GM21786 (cell line): ENCODE measurements around the gene SDHAF1.

Experiments
- ATAC-seq: cut with Tn5 transposase; IDR thresholded peaks from one replicate; pipeline ENCODE4 v1.9.1; 2021; ENCODE audit not compliant: unreplicated experiment

The SDHAF1 gene

DNA sequence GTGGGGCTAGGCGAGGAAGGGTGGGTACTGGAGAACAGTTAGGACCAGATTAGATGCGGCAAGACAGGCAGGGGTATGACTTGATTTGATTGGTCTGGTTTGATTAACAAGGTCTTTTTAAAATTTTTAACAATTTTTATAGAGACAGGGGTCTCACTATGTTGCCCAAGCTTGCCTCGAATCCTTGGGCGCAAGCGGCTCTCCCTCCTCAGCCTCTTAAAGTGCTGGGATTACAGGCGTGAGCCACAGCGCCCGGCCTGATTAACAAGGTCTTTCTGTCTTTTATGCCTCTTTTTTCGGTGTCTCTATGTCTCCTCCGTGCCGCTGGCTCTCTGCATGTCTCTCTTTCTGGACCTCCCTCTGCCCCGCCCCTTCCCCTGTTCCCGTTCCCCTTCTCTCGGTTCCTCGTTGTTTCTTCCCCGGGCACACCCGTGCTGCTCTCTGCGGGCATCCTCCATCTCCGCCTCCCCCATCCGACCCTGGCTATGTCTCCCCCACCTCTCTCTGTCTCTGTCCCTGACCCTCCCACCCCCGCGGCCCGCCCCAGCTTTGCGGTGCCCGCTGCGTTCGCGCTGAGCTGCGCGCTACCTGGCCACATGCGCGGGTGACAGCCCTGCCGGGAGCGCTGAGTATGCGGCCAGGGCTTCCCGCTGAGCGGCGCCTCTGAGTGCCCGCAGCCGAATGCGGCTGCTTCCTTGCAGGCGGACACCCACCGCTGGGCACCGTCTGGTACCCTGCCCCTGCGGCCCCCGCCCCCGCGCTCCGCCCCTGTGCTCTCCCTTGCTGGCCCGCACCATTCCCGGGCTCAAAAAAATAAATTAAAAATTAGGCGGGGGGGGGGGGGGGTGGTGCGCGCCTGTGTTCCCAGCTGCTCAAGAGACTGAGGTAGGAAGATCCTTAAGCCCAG lies 8.1 kb upstream of the SDHAF1 start:
- ATAC-seq, result no peak

GRCh38 chr19:35987571-35987896 lies 7.5 kb upstream of the SDHAF1 start:
- no peak for ATAC-seq

GRCh38 chr19:35988824-35989223 lies 6.2 kb upstream of the SDHAF1 start:
- no peak for ATAC-seq

- ATAC-seq, result no peak
Measured at GRCh38 chr19:35990156-35990555, 4.8 kb upstream of the SDHAF1 start.

- no peak for ATAC-seq
Measured at GRCh38 chr19:35990771-35991730, 3.9 kb upstream of the SDHAF1 start.

DNA sequence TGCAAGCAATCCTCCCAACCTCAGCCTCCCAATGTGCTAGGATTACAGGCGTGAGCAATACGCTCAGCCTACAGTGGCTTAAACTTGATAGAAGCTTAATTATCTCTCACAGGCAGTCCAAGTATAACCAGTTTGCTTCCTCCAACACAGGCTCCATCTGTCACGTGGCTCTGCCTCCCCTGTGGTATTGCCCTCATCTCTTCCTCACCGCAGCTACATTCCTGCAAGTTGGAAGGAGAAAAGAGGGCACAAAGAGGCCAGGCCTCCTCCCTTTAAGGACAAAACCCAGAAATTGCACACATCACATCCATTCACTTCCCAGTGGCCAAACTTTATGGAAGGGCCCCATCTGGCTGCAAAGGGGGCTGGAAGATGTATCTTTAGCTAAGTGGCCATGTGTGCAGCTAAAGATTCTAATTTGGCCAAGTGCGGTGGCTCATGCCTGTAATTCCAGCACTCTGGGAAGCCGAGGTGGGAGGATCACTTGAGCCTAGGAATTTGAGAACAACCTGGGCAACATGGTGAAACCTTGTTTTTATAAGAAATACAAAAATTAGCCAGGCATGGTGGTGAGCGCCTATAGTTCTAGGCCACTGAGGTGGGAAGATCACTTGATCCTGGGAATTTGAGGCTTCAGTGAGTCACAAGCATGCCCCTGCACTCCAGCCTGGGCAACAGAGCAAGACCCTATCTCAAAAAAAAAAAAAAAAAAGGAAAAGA lies 3.1 kb upstream of the SDHAF1 start:
- ATAC-seq, result no peak

- ATAC-seq, result no peak
Measured at GRCh38 chr19:35992907-35993765, 1.9 kb upstream of the SDHAF1 start.

DNA sequence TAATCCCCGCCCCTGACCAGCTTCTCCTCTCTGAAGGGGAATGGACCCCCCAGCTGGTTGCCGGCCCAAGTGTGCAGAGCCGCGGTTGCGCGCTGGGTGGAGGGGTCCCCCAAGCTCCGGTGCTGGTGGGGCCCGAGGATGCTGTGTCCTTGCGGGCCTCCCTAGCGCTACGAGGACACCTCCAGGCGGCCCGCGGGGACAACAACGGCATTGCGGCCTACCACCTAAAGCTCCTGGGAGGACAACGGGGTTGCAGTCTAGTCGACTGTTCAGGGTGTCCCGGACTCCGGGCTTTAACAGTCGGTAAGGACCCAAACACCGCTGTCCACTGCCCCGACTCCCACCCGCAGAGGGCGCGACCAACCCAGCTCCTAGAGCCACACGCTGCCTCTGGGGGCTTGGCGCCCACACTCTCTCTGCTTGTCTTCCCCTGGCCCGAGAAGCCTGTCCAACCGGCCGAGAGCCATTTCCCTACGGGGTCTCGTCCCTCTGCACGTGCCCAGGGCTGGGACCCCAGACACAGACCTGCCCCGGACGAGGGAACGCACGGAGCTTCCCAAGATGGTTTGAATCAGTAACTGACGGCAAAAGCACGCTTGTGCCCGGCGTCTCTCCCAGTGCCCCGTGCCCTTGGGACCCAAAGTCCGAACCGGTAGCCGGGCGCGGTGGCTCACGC lies 927 bp upstream of the SDHAF1 start:
- ATAC-seq, result no peak

DNA sequence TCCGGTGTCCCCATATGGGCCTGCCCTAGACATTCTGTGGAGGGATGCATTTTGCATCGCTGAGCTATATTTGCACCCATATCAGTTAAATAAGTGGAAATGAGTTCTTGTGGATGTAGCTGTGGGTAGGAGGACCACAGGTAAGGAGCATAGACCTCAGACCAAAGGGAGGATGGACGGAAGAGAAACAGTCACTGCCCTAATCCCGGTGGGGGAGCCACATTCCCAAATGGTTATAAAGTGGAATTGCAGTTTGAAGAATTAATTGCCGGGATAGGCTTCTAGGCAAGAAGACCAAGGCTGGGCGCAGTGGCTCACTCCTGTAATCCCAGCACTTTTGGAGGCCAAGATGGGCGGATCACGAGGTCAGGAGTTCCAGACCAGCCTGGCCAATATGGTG lies 1.8 kb downstream of the SDHAF1 start:
- ATAC-seq, result no peak

DNA sequence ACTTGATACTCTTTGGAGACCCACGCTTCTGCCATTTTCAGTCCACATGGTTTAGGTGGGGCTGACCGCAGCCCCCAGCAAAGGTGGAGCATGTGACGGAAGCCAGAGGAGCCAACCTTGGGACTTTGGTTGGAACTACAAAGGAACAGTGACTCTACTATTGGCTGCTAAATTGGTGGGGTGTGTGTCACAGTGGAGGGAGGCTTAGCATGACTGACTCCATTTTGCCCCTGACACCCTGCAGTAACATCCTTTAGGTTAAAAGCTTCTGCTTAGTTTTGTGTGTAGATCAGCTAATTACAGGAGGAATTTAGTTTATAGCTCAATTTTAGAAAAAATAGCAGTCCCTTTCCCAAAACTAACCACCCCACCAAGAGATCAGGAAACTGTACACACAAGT lies 6.6 kb downstream of the SDHAF1 start:
- no peak for ATAC-seq

DNA sequence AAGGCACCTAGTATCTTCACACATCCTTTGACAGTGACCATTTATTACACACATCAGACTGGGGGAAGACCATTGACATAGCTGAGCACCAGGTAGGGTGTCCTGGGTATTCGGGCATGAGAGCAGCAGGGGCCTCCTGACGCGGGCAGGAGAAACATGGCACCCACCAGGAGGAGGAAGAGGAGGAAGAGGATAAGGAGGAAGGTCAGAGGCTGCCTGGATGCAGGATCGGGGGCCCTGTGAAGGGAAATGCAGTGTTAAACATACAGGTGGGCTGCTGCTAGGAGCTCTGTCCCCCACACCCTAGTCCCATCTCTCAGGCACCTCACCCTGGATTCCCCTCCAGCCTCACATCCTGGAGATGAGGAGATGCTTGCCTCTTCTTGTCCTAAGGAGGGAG lies 8.3 kb downstream of the SDHAF1 start:
- ATAC-seq, result no peak

GRCh38 chr19:36006955-36007354 lies 12.0 kb downstream of the SDHAF1 start:
- ATAC-seq, result no peak

DNA sequence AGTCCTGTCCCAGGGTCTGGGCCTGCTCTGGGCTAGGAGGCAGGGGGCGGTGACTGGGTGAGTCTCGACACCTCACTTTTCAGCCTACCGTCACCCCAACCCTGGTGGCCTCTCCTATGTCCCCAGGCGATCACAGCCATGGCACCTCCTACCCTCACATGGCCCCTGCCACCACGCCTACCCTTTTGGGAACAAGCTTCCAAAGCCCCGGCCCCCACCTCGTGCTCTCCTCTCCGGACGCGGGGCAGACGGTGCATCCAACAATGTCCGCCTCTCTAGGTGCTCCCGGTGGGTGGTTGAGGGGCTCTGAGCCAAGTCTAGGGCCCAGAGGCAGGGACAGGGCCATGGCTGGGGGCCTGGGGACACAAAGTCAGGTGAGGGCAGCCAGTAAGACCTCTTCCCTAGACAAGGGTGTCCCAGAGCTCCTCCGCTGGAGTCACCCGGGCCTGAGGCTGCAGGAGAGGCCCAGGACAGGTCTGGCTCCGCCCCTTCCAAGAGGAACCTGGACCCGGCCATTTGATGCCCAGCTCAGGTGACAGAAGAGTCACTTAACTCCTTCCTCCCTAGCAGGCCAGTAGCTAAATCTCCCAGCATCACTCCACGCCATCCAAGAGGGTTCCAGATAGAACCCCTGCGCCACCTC lies 13.5 kb downstream of the SDHAF1 start, which contains the start of gene SYNE4:
Gene SYNE4, minus strand, starts transcription at position 478 of the 643 bp plus-strand sequence. Its CDS starts 132 bp downstream, at position 346.
- ATAC-seq, result no peak

DNA sequence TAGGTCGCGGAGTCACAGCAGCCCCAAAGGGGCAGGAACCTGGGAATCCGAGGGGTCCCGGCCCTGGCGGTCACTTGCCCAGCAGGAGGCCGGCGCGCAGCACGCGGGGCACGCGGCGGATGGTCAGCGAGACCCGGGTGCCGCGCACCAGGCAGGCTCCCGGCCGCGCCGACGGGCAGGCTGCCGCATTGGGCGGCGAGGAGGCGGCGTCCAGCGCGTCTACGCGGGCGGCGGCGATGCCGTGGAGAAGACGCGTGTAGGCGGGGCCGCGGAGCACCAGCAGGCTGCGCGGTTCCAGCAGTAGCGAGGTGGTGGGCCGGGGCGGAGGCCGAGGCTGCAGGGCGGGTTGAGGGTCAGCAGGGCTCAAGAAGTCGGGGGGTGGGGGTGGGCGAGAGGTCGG lies 14.2 kb downstream of the SDHAF1 start:
- no peak for ATAC-seq

- ATAC-seq, result no peak
Measured at GRCh38 chr19:36009633-36010379, 14.8 kb downstream of the SDHAF1 start.

DNA sequence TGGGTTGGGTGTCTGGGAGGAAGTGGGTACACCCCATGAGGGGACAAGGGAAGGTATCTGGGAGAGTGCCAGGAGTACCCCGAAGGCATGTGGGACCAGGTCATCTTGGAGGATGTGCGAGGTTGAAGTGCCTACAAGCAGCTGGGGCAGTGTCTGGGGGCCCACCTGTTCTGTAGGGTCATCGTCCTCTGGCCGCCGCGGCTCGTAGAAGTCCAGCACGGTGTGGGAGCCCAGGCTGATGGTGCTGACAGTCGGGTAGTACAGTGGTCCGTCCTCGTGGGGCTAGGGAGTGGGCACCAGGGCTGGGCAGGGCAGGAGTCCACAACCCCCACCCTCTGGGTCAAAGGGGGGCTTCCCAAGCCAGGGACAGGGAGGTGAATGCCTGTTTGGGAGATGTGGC lies 15.4 kb downstream of the SDHAF1 start:
- no peak for ATAC-seq

DNA sequence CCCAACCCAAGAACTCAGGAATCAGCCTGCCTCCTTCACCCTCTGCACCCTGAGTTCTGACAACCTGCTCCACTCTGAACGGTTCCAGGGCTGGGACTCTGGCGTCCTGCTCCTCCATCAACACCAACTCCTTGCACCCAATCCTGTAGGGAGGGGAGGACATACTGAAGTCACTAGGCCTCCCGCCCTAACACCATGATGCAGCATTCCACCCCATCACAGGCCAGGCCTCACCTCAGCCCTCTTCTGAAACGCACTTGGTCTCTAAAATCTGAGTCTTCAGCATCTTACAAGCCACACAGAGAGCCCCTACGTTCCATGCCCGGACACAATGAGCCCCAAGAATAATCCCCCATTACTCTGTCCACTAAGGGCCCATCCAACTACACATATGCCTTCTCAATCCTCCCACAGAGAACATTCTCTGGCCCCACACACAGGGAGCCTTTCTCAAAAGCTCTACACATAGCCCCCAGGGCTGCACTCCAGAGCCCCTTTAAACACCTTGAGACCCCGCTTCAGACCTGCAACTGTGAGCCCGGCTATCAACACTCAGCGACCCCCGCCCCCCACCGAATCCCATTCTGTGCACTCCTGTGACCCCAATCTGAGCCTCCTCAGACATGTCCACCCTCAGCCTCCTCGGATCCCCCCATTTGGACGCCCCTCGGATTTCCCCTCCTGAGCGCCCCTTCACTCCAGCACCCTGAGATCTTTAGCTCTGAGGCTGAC lies 18.5 kb downstream of the SDHAF1 start:
- no peak for ATAC-seq
